NB4 (cell line): Measurements from ENCODE around the gene MAGI1.

Experiments
- TF ChIP-seq, protein P1 (sequence below): IDR thresholded peaks from one replicate; pipeline ENCODE4 v1.5.1; 2012; ENCODE audit warnings: low read depth, low read length
- TF ChIP-seq, protein P2 (sequence below): IDR thresholded peaks from 2 replicates; pipeline ENCODE4 v1.6.1; 2011; ENCODE audit warnings: low read depth, low read length

- TF ChIP-seq, protein P1, sequence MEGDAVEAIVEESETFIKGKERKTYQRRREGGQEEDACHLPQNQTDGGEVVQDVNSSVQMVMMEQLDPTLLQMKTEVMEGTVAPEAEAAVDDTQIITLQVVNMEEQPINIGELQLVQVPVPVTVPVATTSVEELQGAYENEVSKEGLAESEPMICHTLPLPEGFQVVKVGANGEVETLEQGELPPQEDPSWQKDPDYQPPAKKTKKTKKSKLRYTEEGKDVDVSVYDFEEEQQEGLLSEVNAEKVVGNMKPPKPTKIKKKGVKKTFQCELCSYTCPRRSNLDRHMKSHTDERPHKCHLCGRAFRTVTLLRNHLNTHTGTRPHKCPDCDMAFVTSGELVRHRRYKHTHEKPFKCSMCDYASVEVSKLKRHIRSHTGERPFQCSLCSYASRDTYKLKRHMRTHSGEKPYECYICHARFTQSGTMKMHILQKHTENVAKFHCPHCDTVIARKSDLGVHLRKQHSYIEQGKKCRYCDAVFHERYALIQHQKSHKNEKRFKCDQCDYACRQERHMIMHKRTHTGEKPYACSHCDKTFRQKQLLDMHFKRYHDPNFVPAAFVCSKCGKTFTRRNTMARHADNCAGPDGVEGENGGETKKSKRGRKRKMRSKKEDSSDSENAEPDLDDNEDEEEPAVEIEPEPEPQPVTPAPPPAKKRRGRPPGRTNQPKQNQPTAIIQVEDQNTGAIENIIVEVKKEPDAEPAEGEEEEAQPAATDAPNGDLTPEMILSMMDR: no peak
- TF ChIP-seq, protein P2, sequence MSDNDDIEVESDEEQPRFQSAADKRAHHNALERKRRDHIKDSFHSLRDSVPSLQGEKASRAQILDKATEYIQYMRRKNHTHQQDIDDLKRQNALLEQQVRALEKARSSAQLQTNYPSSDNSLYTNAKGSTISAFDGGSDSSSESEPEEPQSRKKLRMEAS: no peak
Measured at GRCh38 chr3:65484964-65485363, 553.8 kb downstream of the MAGI1 start.
